A673 (cell line): ENCODE data around the gene BCR.

ENCODE experiments used
- EZH2 ChIP-seq: fragments of 200-600 bp; sonication (generic); IDR thresholded peaks from 2 replicates; pipeline ENCODE4 v1.6.1; 2017; ENCODE audit warnings: borderline replicate concordance, low read depth, mild to moderate bottlenecking, mixed read lengths, antibody characterized with exemption, low read length; ENCODE audit not compliant: poor library complexity, severe bottlenecking
- TF ChIP-seq, protein P1 (sequence below): fragments of 300-800, 200-600 bp; sonication (generic); conservative IDR thresholded peaks from 2 replicates; pipeline ENCODE4 v1.5.1; 2017; ENCODE audit warnings: low read depth, mild to moderate bottlenecking, antibody characterized with exemption, low read length, moderate library complexity, mixed read lengths

DNA sequence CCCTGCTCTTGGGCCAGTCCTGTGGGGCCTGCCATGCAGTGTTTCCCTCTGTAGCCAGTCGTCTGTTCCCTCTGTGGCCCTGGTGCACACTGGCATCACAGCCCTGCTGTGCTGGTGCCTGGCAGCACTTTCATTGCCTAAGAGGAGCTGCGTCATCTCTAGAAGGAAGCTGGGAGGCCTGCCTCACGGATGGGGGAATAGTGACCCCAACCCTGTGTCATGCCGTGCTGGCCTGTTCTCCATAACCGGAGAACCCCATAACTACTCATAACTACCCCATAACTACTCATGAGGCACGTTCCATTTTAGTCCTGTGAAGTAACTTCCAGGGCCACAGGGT is 21.0 kb upstream of the BCR start:
- no peak for TF ChIP-seq EZH2
- TF ChIP-seq, protein P1, sequence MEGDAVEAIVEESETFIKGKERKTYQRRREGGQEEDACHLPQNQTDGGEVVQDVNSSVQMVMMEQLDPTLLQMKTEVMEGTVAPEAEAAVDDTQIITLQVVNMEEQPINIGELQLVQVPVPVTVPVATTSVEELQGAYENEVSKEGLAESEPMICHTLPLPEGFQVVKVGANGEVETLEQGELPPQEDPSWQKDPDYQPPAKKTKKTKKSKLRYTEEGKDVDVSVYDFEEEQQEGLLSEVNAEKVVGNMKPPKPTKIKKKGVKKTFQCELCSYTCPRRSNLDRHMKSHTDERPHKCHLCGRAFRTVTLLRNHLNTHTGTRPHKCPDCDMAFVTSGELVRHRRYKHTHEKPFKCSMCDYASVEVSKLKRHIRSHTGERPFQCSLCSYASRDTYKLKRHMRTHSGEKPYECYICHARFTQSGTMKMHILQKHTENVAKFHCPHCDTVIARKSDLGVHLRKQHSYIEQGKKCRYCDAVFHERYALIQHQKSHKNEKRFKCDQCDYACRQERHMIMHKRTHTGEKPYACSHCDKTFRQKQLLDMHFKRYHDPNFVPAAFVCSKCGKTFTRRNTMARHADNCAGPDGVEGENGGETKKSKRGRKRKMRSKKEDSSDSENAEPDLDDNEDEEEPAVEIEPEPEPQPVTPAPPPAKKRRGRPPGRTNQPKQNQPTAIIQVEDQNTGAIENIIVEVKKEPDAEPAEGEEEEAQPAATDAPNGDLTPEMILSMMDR: no peak
